Kidney (tissue), 14 donors: ENCODE measurements around the gene NUDT1. TPM values are rescaled to one million over a fixed set of nuclear protein-coding genes. Genes with fewer than 3 reads are reported as not detected.

Experiments used
- DNase-seq, 5 donors: peaks; one replicate each; pipeline ENCODE4 v3.0.0-alpha.2; 2013 to 2020
- FAIRE-seq: peaks from 2 replicates; lab custom pipeline; 2012; peaks lifted over from hg19 to GRCh38; lab: Jason Lieb, UNC
- H3K27ac ChIP-seq, 2 donors: one replicate each; pipeline ENCODE4 v1.7.0; 2013; ENCODE audit warnings: low read depth in 2 of 2, low read length in 2 of 2, inconsistent platforms in 1 of 2
- H3K27me3 ChIP-seq: one replicate; pipeline ENCODE4 v1.7.1; 2013; ENCODE audit warnings: low read length, inconsistent platforms; ENCODE audit not compliant: control insufficient read depth, insufficient read depth
- H3K36me3 ChIP-seq, 3 donors: one replicate each; pipeline versions ENCODE4 v1.7.0 to v1.7.1; 2013; ENCODE audit warnings: low read length in 3 of 3, control low read depth in 1 of 3, inconsistent platforms in 1 of 3; ENCODE audit not compliant: insufficient read depth in 3 of 3, control insufficient read depth in 2 of 3
- H3K4me1 ChIP-seq, 3 donors: one replicate each; pipeline versions ENCODE4 v1.7.0 to v1.7.1; 2013; ENCODE audit warnings: low read length in 3 of 3, inconsistent platforms in 1 of 3, low read depth in 1 of 3; ENCODE audit not compliant: control insufficient read depth in 2 of 3, insufficient read depth in 2 of 3
- H3K4me3 ChIP-seq, 3 donors: one replicate each; pipeline versions ENCODE4 v1.7.0 to v1.8.1; 2013; ENCODE audit warnings: low read length in 3 of 3, control low read depth in 1 of 3, inconsistent platforms in 1 of 3
- H3K9ac ChIP-seq, 3 donors: one replicate each; pipeline versions ENCODE4 v1.7.0 to v1.7.1; 2013; ENCODE audit warnings: low read length in 3 of 3, control low read depth in 1 of 3, inconsistent platforms in 1 of 3
- H3K9me3 ChIP-seq, 3 donors: one replicate each; pipeline versions ENCODE4 v1.7.0 to v1.7.1; 2013; ENCODE audit warnings: low read length in 3 of 3, control low read depth in 1 of 3, inconsistent platforms in 1 of 3; ENCODE audit not compliant: control insufficient read depth in 2 of 3, insufficient read depth in 1 of 3
- CTCF ChIP-seq: IDR thresholded peaks from 3 replicates; pipeline ENCODE4 v1.5.1; 2012; ENCODE audit warnings: mild to moderate bottlenecking, moderate library complexity, borderline replicate concordance; ENCODE audit not compliant: insufficient read depth; ENCODE audit errors: extremely low read depth
- intact Hi-C: fragments of 100-400 bp; cut with DNase I; formaldehyde crosslinking; loops from one replicate; pipeline ENCODE4 v1.11.1; 2022
- polyA plus RNA-seq: library from polyadenylated mRNA; stranded (reverse); fragments of 350-450 nt; fragmentation: Illumina TruSeq; extraction: RNeasy Lipid Tissue Mini Kit (QIAGEN cat#74804); gene quantifications from one replicate; pipeline ENCODE4 v1.2.3, GENCODE V29; 2014; ENCODE audit warnings: low read depth, low replicate concordance; ENCODE audit not compliant: insufficient read depth
- total RNA-seq: library from RNA; stranded (reverse); fragmentation: NEBNext Ultra II Directional; extraction: Animal tissue kit (Norgen Biotek cat#: 25700); gene quantifications from one replicate; pipeline ENCODE4 v1.2.1, GENCODE V29; 2021
- donor health status: control.
- donor health status: control.
- donor health status: control.
- donor health status: control.
- donor health status: control.
- donor health status: DM: yes; HTN: yes; CAD: no.
- donor health status: Normal renal cell carcinoma (clear cell type).

The NUDT1 gene
- total and polyA plus RNA-seq, 2 donors from 2014 or later = 9.3 to 12.1 TPM

GRCh38 chr7:2214636-2215035 lies 27.4 kb upstream of the NUDT1 start:
- no peak overlapping the region for H3K27ac ChIP-seq
- no peaks in the 10 kb centered on the region for H3K4me1 ChIP-seq
- TF ChIP-seq CTCF = no peak
- no peaks in the 10 kb centered on the region for H3K27me3 ChIP-seq
- DNase-seq (no peak), FAIRE-seq (no peak)
- no peak overlapping the region for H3K4me3 ChIP-seq
- peaks cover 2 to 25% (median 11%) of the 10 kb centered on the region in 3 donors for H3K36me3 ChIP-seq
- no peak overlapping the region for H3K9ac ChIP-seq
- intact Hi-C loops = no loop called here
- H3K9me3 ChIP-seq = no peaks in the 10 kb centered on the region

- intact Hi-C loops = no loop called here
- no peaks in the 10 kb centered on the region for H3K9me3 ChIP-seq
- no peaks in the 10 kb centered on the region for H3K4me1 ChIP-seq
- DNase-seq (no peak), FAIRE-seq (no peak)
- H3K36me3 ChIP-seq = peaks cover 2 to 25% (median 11%) of the 10 kb centered on the region in 3 donors
- H3K9ac ChIP-seq = no peak overlapping the region
- H3K4me3 ChIP-seq = no peak overlapping the region
- H3K27ac ChIP-seq = no peak overlapping the region
- no peak for TF ChIP-seq CTCF
- H3K27me3 ChIP-seq = no peaks in the 10 kb centered on the region
Observed at GRCh38 chr7:2215851-2216250, 26.2 kb upstream of the NUDT1 start.

GRCh38 chr7:2217206-2217605 lies 24.8 kb upstream of the NUDT1 start:
- DNase-seq (no peak), FAIRE-seq (no peak)
- intact Hi-C loops = no loop called here
- Histone ChIP-seq H3K4me1 (no peaks in the 10 kb centered on the region), H3K27me3 (no peaks in the 10 kb centered on the region), H3K36me3 (peaks cover 4 to 25% (median 11%) of the 10 kb centered on the region in 3 donors), H3K4me3 (no peak overlapping the region), H3K9me3 (no peaks in the 10 kb centered on the region), H3K27ac (no peak overlapping the region), H3K9ac (no peak overlapping the region)
- no peak for TF ChIP-seq CTCF

- FAIRE-seq (no peak), DNase-seq (no peak)
- no peak for TF ChIP-seq CTCF
- Histone ChIP-seq H3K4me1 (no peaks in the 10 kb centered on the region), H3K36me3 (peaks cover 4 to 21% (median 10%) of the 10 kb centered on the region in 3 donors), H3K27ac (no peak overlapping the region), H3K4me3 (no peak overlapping the region), H3K9ac (no peak overlapping the region), H3K27me3 (no peaks in the 10 kb centered on the region), H3K9me3 (no peaks in the 10 kb centered on the region)
- intact Hi-C loops = no loop called here
Observed at GRCh38 chr7:2217716-2218443, 24.1 kb upstream of the NUDT1 start.
